Ishikawa (cell line): ENCODE data around the gene HOXD13.

Experiments
- CEBPB ChIP-seq: IDR thresholded peaks from 2 replicates; pipeline ENCODE4 v1.6.1; 2012
- EP300 ChIP-seq: IDR thresholded peaks from 2 replicates; pipeline ENCODE4 v1.6.1; 2012; ENCODE audit warnings: borderline replicate concordance
- FOXM1 ChIP-seq: IDR thresholded peaks from 2 replicates; pipeline ENCODE4 v1.6.1; 2012; ENCODE audit warnings: low read depth, borderline replicate concordance
- MAX ChIP-seq: IDR thresholded peaks from 2 replicates; pipeline ENCODE4 v1.6.1; 2012
- NFIC ChIP-seq: IDR thresholded peaks from 2 replicates; pipeline ENCODE4 v1.6.1; 2012
- RAD21 ChIP-seq: IDR thresholded peaks from 2 replicates; pipeline ENCODE4 v1.6.1; 2012; ENCODE audit warnings: low read depth
- REST ChIP-seq: IDR thresholded peaks from 2 replicates; pipeline ENCODE4 v1.6.1; 2012; ENCODE audit warnings: low read depth, mild to moderate bottlenecking
- TAF1 ChIP-seq: IDR thresholded peaks from 2 replicates; pipeline ENCODE4 v1.6.1; 2012; ENCODE audit warnings: low read depth, mild to moderate bottlenecking
- TEAD4 ChIP-seq: IDR thresholded peaks from 2 replicates; pipeline ENCODE4 v1.6.1; 2012
- YY1 ChIP-seq: IDR thresholded peaks from 2 replicates; pipeline ENCODE4 v1.6.1; 2012; ENCODE audit warnings: low read depth

- TF ChIP-seq TEAD4 (no peak), REST (no peak), EP300 (no peak), YY1 (no peak), FOXM1 (no peak), CEBPB (no peak), TAF1 (no peak), MAX (no peak), NFIC (no peak), RAD21 (no peak)
These were observed 7.9 kb upstream of the HOXD13 start for GRCh38 chr2:176084611-176085119.
